LHCN-M2 (cell line): ENCODE measurements around the gene RHOT2. TPM values are rescaled to one million over a fixed set of nuclear protein-coding genes. Genes with fewer than 3 reads are reported as not detected.

Experiments
- DNase-seq: peaks from one replicate; pipeline ENCODE4 v3.0.0-alpha.2; 2012; ENCODE audit warnings: low read depth
- polyA plus RNA-seq: library from polyadenylated mRNA; unstranded; fragments of >200 nt; gene quantifications from one replicate; pipeline ENCODE4 v1.2.1, GENCODE V29; 2012; ENCODE audit warnings: missing spikeins
- total RNA-seq: library from RNA; depleted of rRNA; stranded (reverse); fragments of >200 nt; gene quantifications from 2 replicates; pipeline ENCODE4 v1.2.3, GENCODE V29; 2014; rRNA removed

RHOT2 gene
- 79.4 and 87.4 TPM in 2 replicates for total RNA-seq
- 62.1 TPM for polyA plus RNA-seq

- DNase-seq = peak; percentile 85
Observed at GRCh38 chr16:667780-668518, at the start of gene RHOT2. Gene RHOT2, plus strand, starts transcription at chr16:668132. Its CDS starts 68 bp downstream, at chr16:668200.

GRCh38 chr16:619476-620100, 48.3 kb upstream of the RHOT2 start:
- DNase-seq = no peak

GRCh38 chr16:620700-621525, 47.0 kb upstream of the RHOT2 start:
- no peak for DNase-seq

- no peak for DNase-seq
Observed at GRCh38 chr16:621526-622105, 46.3 kb upstream of the RHOT2 start.

- DNase-seq = no peak
Observed at GRCh38 chr16:622920-623280, 45.0 kb upstream of the RHOT2 start.

- DNase-seq = no peak
Observed at GRCh38 chr16:624526-625070, 43.3 kb upstream of the RHOT2 start.

- DNase-seq = no peak
Observed at GRCh38 chr16:625117-625976, 42.6 kb upstream of the RHOT2 start.

- no peak for DNase-seq
Observed at GRCh38 chr16:625977-626765, 41.8 kb upstream of the RHOT2 start.

GRCh38 chr16:626787-627453, 41.0 kb upstream of the RHOT2 start:
- DNase-seq = peak; percentile 97

GRCh38 chr16:627454-628239, 40.3 kb upstream of the RHOT2 start:
- peak; percentile 75 for DNase-seq

- DNase-seq = no peak
Observed at GRCh38 chr16:628321-629061, 39.4 kb upstream of the RHOT2 start.

GRCh38 chr16:629185-629832, 38.6 kb upstream of the RHOT2 start:
- no peak for DNase-seq

- no peak for DNase-seq
Observed at GRCh38 chr16:629833-630248, 38.1 kb upstream of the RHOT2 start.

GRCh38 chr16:630249-630814, 37.6 kb upstream of the RHOT2 start:
- no peak for DNase-seq

GRCh38 chr16:630815-631405, 37.0 kb upstream of the RHOT2 start, which contains the start of gene WFIKKN1:
Gene WFIKKN1, plus strand, starts transcription at chr16:630985. Its CDS starts 269 bp downstream, at chr16:631254.
- no peak for DNase-seq

- DNase-seq = no peak
Observed at GRCh38 chr16:631808-632358, 36.0 kb upstream of the RHOT2 start.
